Fibroblast of villous mesenchyme (primary cell): Measurements from ENCODE around the gene SPRY4. TPM values are rescaled to one million over a fixed set of nuclear protein-coding genes. Genes with fewer than 3 reads are reported as not detected.
A peak's percentile ranks its signal among the peaks of the same experiment; 100 is the strongest.

ENCODE experiments used
- DNase-seq: peaks from one replicate; pipeline ENCODE4 v3.0.0-alpha.2; 2010; ENCODE audit warnings: low read depth
- H3K4me3 ChIP-seq: 2 replicates; pipeline ENCODE4 v1.5.1; 2011; ENCODE audit warnings: low read depth, mild to moderate bottlenecking, low read length
- CTCF ChIP-seq: IDR thresholded peaks from 2 replicates; pipeline ENCODE4 v1.5.1; 2012; ENCODE audit warnings: low read depth, mild to moderate bottlenecking, low read length; ENCODE audit not compliant: insufficient read depth
- total RNA-seq: library from RNA; depleted of rRNA; stranded (reverse); fragments of >200 nt; gene quantifications from 2 replicates; pipeline ENCODE4 v1.2.3, GENCODE V29; 2012

The SPRY4 gene
- total RNA-seq, 1 donor, result 22.9 TPM

- TF ChIP-seq CTCF, result no peak
- peak; percentile 58 for DNase-seq
- no peak overlapping the region for H3K4me3 ChIP-seq
Observed at GRCh38 chr5:142296914-142297417, 27.9 kb downstream of the SPRY4 start.

GRCh38 chr5:142295960-142296860 is 28.6 kb downstream of the SPRY4 start:
- no peak for TF ChIP-seq CTCF

GRCh38 chr5:142295084-142295758 is 29.6 kb downstream of the SPRY4 start:
- TF ChIP-seq CTCF, result no peak
- DNase-seq, result no peak
- H3K4me3 ChIP-seq, result no peak overlapping the region

More at GRCh38 chr5:142295960-142296860, 28.6 kb downstream of the SPRY4 start:
- DNase-seq, result no peak
- H3K4me3 ChIP-seq, result no peak overlapping the region

- H3K4me3 ChIP-seq, result no peak overlapping the region
- no peak for DNase-seq
- TF ChIP-seq CTCF, result no peak
Observed at GRCh38 chr5:142293486-142293885, 31.3 kb downstream of the SPRY4 start.

GRCh38 chr5:142292808-142293207 is 32.0 kb downstream of the SPRY4 start:
- TF ChIP-seq CTCF, result no peak
- DNase-seq, result no peak

GRCh38 chr5:142292249-142292648 is 32.6 kb downstream of the SPRY4 start:
- no peak for DNase-seq
- no peak overlapping the region for H3K4me3 ChIP-seq
- TF ChIP-seq CTCF, result no peak

More at GRCh38 chr5:142292808-142293207, 32.0 kb downstream of the SPRY4 start:
- no peak overlapping the region for H3K4me3 ChIP-seq
